ENCODE measurements around the gene GNB5.
"Not testable (repeated sequence)": the region's sequence is repeated elsewhere in the genome, so short reads cannot be mapped to it uniquely, and the experiment has no call there.

Gene GNB5

DNA sequence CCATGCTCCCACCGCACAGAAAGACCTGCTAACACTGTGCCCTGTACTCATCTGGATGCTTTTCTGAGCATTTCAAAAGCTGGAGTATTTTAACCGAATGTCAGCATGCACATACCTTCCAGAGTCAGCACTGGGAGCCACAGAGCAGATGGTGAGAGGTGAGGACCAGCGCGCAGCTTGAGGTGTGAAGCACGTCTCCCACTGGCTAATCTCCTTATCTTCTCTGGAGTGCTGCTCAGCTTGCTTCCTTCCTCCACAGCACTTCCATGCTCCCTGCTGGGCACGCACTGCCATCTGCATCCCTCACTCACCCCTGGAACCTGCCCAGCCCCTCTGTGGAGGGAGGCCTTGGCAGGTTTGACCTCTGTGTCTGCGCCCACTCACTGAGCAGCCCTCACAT, at the start of gene GNB5:
GNB5 (minus strand) TSS at position 186 of the 400 bp plus-strand sequence. CDS start 6,716 bp downstream, outside the sequence.
- no peak for DNase-seq

DNA sequence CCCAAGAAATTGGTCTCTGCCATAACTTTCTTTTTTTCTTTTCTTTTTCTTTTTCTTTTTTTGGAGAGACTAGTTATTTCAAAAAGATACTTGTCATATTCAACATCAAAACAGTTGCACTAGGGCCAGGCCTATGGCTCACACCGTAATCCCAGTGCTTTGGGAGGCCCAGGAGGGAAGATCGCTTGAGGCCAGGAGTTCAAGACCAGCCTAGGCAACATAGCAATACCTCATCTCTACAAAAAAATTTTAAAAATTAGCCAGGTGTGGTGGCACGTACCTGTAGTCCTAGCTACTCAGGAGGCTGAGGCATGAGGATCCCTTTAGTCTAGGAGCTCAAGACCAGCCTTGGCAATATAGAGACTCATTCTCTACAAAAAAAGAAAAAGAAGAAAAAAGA, 49.0 kb upstream of the GNB5 start:
- DNase-seq: no peak

DNA sequence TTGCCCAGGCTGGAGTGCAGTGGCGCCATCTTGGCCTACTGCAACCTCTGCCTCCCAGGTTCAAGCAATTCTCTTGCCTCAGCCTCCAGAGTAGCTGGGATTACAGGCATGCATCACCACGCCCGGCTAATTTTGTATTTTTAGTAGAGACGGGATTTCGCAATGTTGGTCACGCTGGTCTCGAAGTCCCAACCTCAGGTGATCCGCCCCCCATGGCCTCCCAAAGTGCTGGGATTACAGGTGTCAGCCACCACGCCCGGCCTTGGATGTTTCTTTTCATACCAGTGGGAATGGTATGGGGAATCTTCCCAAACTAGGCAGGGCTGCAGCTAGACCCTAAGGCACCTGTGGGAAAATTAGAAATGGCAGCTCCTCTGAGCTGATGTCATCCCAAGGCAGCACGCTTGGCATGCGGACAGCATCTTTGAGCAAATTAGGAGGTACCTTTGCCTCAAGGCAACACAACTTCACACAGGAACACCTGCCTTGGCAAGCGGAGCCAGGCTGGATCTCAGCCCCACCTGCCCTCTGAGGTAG, 47.9 kb upstream of the GNB5 start:
- DNase-seq: not testable (repeated sequence)

DNA sequence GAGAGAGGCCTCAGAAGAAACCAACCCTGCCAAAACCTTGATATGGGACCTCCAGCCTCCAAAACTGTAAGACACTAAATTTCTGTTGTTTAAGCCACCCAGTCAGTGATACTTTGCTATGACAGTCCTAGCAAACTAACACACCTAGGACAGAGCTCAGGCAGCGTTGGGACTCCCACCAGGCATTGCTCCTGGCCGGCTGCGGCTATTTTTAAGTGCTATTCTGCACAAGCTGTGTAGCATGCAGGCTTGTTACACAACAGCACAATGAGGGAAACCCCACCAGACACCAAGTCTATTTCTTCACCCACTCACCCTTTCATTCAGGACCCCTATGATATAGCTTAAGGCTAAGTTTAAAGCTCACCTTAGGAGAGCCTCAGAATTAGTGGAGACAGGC, 47.0 kb upstream of the GNB5 start:
- DNase-seq: no peak

DNA sequence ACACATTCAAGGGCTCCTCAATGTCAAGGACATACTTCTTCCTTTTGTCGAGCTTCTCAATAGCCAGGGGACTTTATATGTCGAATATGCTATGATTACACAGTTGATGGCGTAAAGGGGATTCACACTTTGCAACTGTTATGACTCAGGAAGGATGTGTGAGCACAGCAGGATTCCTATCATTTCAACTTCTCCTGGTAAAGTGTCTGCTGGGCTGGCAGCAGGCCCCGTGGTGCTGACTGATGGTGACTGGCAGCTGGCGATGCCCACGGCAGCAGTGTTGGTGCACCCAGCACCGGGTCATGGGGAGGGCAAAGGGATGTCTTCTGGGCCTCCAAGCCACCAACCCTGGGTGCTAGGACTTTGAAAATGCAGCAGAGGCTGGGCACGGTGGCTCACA, 44.8 kb upstream of the GNB5 start:
- DNase-seq: no peak

DNA sequence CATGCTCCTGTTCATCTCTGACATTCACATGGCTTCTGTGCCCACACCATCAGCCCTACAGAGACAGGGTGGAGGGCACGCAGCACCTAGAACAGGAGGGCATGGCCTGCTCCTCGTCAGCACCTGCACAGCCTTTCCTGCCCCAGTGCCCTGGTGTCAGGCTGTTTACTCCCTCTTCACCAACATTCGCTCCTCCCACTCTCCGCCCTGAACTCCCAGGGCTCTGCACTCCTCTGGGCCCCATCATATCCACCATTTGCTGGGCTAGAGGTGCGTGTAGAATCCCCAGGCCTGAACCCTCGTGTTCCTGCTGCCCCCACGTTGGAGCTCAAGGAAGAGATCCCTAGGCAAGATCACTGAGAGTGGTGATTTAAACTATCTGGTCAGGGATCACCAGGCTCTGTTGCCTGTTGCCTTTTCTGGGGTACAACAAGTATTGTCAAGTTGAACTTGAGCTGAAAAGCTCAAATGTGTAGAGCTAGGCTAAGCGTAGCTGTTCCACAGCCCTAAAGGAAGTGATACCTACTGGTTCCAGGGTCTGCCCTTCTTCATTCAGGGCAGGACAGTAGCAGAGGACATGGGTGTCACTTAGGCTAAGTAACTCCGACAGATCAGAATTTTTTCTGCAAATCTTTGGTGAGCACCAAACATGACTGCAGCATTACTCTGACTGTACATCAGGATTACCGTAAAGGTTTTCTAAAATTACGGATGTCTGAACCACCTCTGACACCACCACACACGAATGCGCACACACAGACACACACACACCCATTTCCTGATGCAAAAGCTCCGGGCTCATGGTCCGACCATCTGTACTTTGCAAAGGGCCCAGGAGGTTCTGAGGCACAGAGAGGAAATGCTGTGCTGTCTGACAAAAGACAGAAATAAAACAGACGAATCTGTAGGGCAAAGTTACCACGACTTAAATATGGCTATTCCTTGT, 43.7 kb upstream of the GNB5 start:
- peak; percentile 52 for DNase-seq

DNA sequence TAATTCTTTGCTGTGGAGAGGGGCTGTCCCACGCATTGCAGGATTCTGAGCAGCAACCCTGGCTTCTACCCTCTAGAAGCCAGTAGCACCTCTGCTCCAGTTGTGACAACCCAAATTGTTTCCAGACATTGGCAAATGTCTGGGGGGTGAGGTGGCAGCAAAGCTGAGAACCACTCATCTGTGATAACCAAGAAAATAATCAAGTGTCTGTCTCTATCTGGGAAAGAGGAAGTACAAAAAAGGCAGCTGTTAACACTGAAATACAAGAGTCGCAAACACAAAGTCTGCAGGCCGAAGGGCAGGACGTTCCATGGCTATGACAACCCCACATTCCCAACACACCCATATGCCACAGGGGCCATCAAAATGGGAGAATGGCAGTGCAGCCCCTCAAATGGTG, 42.2 kb upstream of the GNB5 start:
- no peak for DNase-seq

DNA sequence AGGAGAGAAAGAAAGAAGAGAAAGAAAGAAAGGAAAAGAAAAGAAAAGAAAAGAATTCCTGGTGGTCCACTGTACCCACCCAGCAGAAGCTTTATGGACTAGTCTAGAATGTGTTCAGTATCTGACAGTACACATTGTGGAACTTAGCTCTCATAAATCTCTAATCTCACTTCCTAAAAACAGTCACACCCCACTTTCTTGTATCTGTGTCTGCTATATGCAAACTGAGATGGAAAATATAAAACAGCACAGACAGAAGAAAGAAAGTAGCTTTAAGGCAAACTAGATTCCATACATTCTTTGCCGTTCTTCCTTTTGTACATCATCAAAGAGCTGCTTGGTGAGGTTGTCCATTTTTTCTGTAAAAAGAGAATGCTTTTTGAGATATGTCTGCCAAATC, 41.1 kb upstream of the GNB5 start:
- no peak for DNase-seq

DNA sequence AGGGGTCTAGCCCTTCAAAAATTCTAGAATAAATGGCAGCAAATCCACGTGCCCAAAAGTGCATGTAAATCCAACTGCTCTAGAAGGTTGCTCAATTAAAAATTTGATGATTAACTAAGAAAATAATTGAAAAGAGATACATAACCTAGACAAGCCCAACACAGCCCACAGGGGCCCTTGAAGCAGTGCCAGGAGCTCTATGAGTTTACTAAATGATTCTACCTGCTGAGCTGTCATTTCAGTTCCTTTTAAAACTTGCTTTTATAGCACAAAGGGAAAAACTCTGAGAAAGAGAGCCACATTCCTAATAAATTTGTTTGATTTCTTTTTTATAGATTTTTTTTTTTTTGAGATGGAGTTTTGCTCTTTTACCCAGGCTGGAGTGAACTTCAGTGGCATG, 38.9 kb upstream of the GNB5 start:
- no peak for DNase-seq

DNA sequence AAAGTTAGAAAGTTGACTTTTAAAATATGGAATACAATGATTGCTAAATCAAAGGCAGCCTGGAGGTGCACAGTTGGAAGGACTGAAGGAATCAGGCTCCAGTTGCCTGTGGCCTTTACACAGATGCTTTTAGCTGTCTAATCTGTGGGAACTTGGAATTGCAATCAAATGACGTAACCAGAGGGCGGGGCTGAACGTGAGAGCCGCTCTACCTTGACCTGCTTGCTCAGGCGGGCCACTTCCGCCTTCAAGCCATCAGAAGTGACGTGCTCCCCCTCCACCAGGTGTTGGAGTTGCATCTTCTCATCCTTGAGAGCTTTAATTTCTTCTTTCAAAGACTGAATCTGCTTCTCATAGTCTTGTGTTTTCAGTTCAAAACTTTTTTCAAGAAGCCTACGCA, 37.7 kb upstream of the GNB5 start:
- DNase-seq: no peak

DNA sequence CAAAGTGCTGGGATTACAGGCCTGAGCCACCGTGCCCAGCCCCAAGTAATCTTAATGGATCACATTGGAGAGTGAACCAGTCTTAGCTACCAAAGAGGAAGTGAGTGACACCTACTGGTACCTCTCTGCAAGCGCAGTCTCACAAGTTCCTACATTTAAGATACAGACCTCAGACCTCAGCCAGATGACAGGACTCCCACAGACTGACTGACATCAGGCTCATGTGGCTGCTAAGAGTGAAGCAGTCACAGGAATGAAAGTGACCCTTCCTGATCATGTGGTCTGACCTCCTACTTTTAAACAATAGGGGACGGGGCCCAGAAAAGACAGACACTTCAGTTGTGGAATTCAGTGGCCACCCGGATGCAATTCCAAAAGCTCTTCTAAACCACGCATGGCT, 36.3 kb upstream of the GNB5 start:
- peak; percentile 80 for DNase-seq

DNA sequence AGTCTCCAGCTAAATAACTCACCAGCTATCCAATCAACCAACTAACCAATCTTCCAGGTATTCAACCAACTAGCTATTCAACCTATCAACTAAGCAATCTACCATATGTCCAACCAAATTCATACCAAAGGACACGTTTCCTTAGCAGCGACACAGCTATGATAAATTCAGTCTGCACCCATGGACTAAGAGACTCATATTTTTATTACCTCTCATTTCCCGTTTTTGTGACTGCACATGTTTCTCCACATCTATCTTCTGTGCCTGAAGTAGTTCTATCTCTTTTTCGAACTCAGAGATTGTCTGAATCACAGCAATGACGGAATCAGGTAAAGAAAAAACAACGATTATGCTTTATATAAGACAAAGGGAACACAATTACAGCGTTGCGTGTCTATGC, 34.0 kb upstream of the GNB5 start:
- DNase-seq: no peak

DNA sequence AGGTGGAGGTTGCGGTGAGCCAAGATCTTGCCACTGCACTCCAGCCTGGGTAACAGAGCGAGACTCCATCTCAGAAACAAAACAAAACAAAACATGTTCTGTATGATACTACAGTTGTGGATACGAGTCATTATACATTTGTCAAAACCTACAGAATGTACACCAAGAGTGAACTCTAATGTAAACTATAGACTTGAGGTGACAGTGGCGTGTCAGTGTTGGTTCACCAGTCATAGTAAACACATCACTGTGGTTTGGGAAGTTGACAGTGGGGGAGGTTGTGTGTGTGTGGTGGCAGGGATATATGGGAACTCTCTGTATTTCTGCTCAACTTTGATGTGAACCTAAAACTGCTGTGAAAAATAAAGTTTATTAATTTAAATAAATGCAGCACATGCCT, 33.0 kb upstream of the GNB5 start:
- DNase-seq: no peak

DNA sequence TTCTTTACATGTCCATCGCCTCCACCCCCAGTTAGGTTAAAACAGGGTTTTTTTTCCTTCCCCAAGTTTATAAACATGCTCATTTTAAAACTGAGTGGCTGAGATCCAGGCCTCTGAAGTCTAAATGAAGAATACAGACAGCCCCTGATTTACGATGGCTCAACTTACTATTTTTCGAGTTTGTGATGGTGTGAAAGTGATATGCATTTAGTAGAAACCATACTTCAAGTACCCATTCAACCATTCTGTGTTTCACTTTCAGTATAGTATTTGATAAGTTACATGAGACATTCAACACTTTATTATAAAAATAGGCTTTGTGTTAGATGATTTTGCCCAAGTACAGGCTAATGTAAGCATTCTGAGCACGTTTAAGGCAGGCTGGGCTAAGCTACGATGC, 30.5 kb upstream of the GNB5 start:
- DNase-seq: no peak

DNA sequence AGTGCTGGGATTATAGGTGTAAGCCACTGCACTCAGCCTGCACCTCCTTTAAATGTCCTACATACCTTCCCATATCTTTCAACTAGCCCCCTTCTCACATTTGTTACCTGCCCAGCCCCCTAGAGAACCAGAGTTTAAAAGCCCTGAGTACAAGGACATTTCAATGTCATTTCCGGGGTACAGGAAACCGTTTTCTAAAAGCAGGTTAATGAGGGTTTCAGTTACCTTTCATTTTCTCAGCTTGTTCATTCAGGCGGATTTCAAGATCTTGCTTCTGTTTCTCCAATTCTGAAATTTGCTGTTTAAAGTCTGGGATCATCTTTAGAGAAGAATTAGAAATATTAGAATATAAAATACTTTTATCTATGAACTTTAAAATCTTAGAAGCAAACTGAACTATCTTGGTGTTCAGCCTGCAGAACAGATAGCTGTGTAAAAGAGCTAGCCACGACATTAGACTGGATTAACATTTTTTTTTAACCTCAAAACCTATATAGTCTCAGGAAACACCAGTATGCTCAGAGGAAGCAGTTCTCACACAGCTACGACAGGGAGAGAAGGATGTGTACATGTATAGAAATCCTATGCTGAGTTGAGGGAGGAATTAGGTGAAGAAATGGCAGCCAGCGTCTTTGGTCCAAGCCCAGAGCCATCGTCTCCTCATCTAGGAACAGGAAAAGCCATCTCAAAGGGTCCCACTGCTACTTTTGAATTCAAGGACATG, 29.9 kb upstream of the GNB5 start:
- DNase-seq: no peak

DNA sequence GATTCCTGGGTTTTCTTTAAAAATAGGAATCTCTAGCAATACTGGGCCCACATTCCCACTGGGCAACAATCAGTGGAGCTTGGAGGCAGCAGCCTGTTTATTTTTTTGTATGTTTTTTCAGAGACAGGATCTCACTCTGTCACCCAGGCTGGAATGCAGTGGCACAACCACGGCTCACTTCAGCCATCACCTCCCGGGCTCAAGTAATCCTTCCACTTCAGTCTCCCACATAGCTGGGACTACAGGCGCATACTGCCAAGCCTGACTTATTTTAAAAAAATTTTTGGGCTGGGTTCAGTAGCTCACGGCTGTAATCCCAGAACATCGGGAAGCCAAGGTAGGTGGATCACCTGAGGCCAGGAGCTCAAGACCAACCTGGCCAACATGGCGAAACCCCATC, 29.1 kb upstream of the GNB5 start:
- DNase-seq: no peak

DNA sequence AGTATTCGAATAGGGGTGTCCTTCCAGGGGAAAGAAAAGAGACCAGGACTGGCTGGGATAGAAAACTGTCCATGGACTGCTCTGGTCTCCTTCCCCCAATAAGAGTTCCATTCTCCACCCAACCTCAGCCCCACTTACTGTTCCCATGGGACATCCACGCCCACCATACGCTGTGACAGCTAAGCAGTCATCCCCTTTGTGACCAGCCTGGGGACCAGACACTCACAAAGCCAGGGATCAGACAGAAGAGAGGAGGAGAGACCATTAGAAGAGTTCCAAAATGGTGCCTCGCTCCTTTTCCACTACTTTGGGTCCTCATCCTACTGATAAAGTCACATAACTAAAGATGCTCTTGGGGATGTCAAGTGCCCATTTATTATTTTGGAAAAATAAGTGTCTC, 27.6 kb upstream of the GNB5 start:
- no peak for DNase-seq

DNA sequence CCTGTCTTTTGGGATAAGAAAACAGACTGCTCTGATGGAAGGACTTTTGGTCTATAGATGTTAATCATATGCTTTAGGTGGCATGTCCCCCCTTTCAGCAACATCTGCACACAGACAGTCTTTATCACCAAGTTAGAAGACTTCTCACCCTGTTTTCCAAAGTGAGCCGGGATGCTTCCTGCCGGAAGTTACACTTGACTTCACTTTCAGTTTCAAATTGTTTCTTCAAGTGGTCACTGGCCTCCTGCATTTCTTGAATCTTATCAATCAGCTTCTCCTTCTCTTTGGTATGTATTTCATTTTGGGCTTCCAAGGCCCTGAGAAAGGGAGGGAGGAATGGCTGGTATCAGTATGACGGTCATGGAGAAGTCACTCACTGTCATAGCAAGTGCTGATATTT, 27.2 kb upstream of the GNB5 start:
- no peak for DNase-seq

DNA sequence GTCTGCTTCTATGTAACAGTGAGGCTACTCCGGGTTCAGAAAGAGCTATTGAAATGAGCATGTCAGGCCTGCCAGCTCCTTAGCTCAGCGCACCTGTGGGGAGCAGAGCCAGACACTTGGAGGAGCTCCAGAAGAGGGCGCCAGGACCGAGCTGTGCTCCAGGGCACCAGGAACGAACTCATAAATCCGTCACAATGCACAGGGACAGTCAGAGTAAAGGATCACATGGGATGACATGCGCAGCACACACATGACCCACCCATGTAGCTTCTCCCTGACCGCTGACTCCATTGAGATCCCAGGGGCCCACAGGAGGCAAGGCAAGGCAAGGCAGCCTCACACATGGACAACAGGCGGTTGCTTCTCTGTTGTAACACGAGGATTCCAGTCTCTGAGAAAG, 26.0 kb upstream of the GNB5 start:
- peak; percentile 46 for DNase-seq

DNA sequence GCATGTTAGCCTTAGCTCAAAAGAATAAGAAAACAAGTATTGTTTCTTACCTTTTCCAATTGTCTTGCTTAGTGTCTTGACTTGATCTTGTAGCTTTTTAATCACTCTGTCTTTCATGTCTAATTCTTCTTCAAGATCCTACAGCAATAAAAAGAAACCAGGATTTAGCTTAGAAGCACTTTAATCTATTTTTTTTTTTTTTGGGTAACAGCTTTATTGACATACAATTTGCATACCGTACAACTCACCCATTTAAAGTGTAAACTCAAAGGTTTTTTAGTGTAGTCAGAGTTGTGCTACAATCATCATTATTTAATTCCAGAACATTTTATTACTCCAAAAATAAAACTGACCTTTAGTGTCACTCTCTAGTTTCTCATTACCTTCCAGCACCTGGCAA, 23.4 kb upstream of the GNB5 start:
- no peak for DNase-seq

DNA sequence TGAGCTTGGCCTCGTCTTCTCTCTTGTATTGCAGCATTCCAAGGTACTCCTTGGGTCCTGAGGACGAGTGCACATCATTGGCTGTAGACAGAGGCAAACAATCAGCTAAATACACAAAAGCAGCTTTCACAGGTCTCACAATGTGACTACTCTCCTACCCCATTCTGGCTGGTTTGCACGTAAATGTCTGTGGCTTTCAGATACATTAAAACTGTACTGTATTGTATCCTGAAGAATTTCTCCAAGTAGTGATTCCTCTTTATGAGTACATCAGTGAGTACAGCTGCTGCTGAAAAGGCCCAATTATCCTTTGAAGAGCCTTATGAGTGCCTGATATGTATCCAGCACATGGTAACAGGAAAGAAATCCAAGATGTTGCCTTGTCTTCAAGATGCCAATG, 22.0 kb upstream of the GNB5 start:
- DNase-seq: no peak

DNA sequence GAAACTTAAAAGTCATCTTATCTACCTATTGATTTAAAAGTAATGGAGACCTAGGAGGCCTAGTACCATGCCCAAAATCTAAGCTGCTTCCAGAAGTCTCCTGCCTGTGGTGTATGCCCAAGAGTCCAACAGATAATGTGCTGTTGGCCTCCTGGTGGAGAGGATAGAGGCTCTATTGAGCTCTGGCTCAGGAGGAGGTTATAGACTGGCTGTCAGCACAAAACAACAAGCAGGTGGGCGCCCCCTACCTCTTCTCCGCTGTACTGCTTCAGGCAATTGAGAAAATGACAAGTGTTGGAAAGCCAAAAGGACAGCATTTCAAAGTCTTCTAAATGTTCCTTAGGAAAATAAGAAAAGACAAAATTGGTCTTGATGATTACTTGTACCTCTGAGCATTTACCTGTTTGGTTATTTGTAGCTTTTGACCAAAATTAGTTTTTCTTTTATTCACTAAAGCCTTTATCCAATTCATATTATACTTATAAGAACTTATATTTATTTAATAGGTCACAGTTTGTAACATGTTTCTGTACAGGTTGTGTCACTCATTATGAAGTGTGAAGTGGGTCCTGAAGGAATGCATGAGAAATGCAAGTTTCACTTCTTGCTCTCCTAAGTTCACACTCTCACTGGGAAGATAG, 17.2 kb upstream of the GNB5 start:
- peak; percentile 85 for DNase-seq

DNA sequence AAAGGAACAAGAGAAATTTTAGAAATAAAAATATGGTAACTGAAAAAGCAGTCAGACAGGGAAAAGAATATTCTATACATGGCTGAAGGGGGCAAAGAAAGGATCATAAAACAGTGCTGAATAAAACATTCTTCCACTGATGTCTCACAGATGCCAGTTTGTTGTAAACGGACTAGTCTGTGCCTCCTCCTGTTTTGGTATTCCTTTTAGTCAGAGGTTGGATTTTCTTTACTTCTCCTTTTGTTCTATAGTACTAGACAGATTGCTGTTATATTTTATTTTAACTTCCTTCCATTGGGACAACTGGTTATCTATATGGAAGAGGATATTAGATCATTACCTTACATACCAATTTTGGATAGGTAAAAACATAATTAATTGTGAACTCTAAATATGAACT, 16.0 kb upstream of the GNB5 start:
- no peak for DNase-seq

DNA sequence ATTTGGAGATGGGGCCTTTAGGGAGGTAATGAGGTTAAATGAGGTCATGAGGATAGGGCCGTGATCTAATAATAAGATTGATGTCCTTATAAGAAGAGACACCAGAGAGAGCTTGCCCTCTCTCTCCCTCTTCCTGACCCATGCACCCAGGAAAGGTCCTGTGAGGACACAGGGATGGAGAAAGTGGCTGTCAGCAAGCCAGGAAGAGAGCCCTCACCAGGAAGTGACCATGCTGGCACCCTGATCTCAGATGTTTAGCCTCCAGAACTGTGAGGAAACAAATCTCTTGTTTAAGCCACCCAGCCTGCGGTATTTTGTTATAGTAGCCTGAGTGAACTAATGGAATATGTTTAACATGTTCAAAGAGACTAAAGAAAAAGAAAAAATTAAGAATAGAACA, 15.3 kb upstream of the GNB5 start:
- DNase-seq: no peak

Measured in activated CD4-positive, alpha-beta T cell treated with anti-CD3 and anti-CD28 coated beads for 48 hours (primary cell).